Breast epithelium (tissue), 4 donors: ENCODE results near the gene ANGEL1. TPM values are rescaled to one million over a fixed set of nuclear protein-coding genes. Genes with fewer than 3 reads are reported as not detected.

Experiments
- DNase-seq, 2 donors: peaks; one replicate each; pipeline ENCODE4 v3.0.0-alpha.2; 2019; ENCODE audit warnings: low spot score in 2 of 2
- H3K27ac ChIP-seq, 2 donors: fragments of 200-600 bp; sonication (generic) in 1 of 2; one replicate each; pipeline ENCODE4 v1.5.1; 2016 to 2019; ENCODE audit warnings: mild to moderate bottlenecking in 1 of 2
- H3K27me3 ChIP-seq, 2 donors: fragments of 200-600 bp; sonication (generic) in 1 of 2; one replicate each; pipeline versions ENCODE4 v1.5.1 to v1.6.0; 2017 to 2019; ENCODE audit warnings: control low read depth in 1 of 2, mild to moderate bottlenecking in 1 of 2
- H3K36me3 ChIP-seq: fragments of 200-600 bp; one replicate; pipeline ENCODE4 v1.5.1; 2019
- H3K4me1 ChIP-seq, 2 donors: fragments of 200-600 bp; sonication (generic); one replicate each; pipeline ENCODE4 v1.5.1; 2016 to 2019; ENCODE audit warnings: control low read depth in 1 of 2
- H3K4me3 ChIP-seq, 3 donors: fragments of 200-600 bp; sonication (generic); 1 replicate in 2 of 3; 2 replicates in 1 of 3; pipeline ENCODE4 v1.5.1; 2016 to 2019; ENCODE audit warnings: mild to moderate bottlenecking in 3 of 3, moderate library complexity in 2 of 3
- H3K9me3 ChIP-seq, 2 donors: fragments of 200-600 bp; sonication (generic) in 1 of 2; one replicate each; pipeline ENCODE4 v1.5.1; 2016 to 2019; ENCODE audit warnings: control low read depth in 1 of 2
- CTCF ChIP-seq, 3 donors: fragments of 450-650 bp; IDR thresholded peaks; one replicate each; pipeline ENCODE4 v1.5.1; 2016 to 2017; ENCODE audit warnings: antibody characterized with exemption in 3 of 3, mild to moderate bottlenecking in 3 of 3, moderate library complexity in 3 of 3
- POLR2A ChIP-seq: fragments of 450-650 bp; IDR thresholded peaks from one replicate; pipeline ENCODE4 v1.6.1; 2016; ENCODE audit warnings: antibody characterized with exemption, mild to moderate bottlenecking, moderate library complexity
- POLR2AphosphoS5 ChIP-seq, 3 donors: sonication (generic); formaldehyde crosslinking; IDR thresholded peaks; one replicate each; pipeline ENCODE4 v1.6.1; 2017; ENCODE audit warnings: antibody characterized with exemption in 3 of 3
- intact Hi-C: fragments of 100-400 bp; cut with DNase I; formaldehyde crosslinking; loops from one replicate; pipeline ENCODE4 v1.15.1; 2023; ENCODE audit warnings: low total_unique reads
- total RNA-seq, 3 donors: library from RNA; depleted of rRNA; stranded (reverse); fragments of >200 nt; gene quantifications; one replicate each; pipeline ENCODE4 v1.1.0, GENCODE V29; 2016

ANGEL1 gene
- total RNA-seq, 3 donors from 2014 or later, result 18.6 to 30.5 (median 24.7) TPM

- Histone ChIP-seq H3K9me3 (no peaks in the 10 kb centered on the region), H3K27ac (no peak overlapping the region), H3K4me3 (no peak overlapping the region), H3K27me3 (no peaks in the 10 kb centered on the region), H3K36me3 (no peaks in the 10 kb centered on the region), H3K4me1 (no peaks in the 10 kb centered on the region)
- intact Hi-C loops, result no loop called here
- no peak for DNase-seq
- TF ChIP-seq CTCF (IDR thresholded peaks at IDR 0.05), result no peak
- no peak for TF ChIP-seq POLR2AphosphoS5 (IDR thresholded peaks at IDR 0.05)
- TF ChIP-seq POLR2A, result no peak
Observed at GRCh38 chr14:76848879-76849278, 36.2 kb upstream of the ANGEL1 start.

GRCh38 chr14:76846331-76847047 lies 33.8 kb upstream of the ANGEL1 start:
- no peaks in the 10 kb centered on the region for H3K36me3 ChIP-seq
- intact Hi-C loops, result no loop called here
- no peak for TF ChIP-seq CTCF (IDR thresholded peaks at IDR 0.05)
- no peak for TF ChIP-seq POLR2AphosphoS5 (IDR thresholded peaks at IDR 0.05)
- no peak for TF ChIP-seq POLR2A
- no peak for DNase-seq
- no peak overlapping the region for H3K27ac ChIP-seq
- no peak overlapping the region for H3K4me3 ChIP-seq
- no peaks in the 10 kb centered on the region for H3K27me3 ChIP-seq
- H3K4me1 ChIP-seq, result no peaks in the 10 kb centered on the region
- H3K9me3 ChIP-seq, result no peaks in the 10 kb centered on the region

- Histone ChIP-seq H3K4me3 (no peak overlapping the region), H3K4me1 (no peaks in the 10 kb centered on the region), H3K27me3 (no peaks in the 10 kb centered on the region), H3K27ac (peak overlapping the region; percentile 62 to 83), H3K36me3 (no peaks in the 10 kb centered on the region), H3K9me3 (no peaks in the 10 kb centered on the region)
- DNase-seq, result peak in 1 of 2 donors; percentile 60
- TF ChIP-seq POLR2AphosphoS5 (IDR thresholded peaks at IDR 0.05), result peak in 2 of 3 donors; percentile 44 to 50
- TF ChIP-seq POLR2A, result no peak
- peak; percentile 29 to 46 (median 33) for TF ChIP-seq CTCF (IDR thresholded peaks at IDR 0.05)
- intact Hi-C loops, result no loop called here
Observed at GRCh38 chr14:76844223-76844622, 31.5 kb upstream of the ANGEL1 start.

- no peaks in the 10 kb centered on the region for H3K9me3 ChIP-seq
- H3K4me3 ChIP-seq, result no peak overlapping the region
- no peaks in the 10 kb centered on the region for H3K4me1 ChIP-seq
- H3K27ac ChIP-seq, result no peak overlapping the region
- DNase-seq, result no peak
- intact Hi-C loops, result no loop called here
- H3K27me3 ChIP-seq, result no peaks in the 10 kb centered on the region
- TF ChIP-seq POLR2AphosphoS5 (IDR thresholded peaks at IDR 0.05) (no peak), CTCF (IDR thresholded peaks at IDR 0.05) (no peak), POLR2A (no peak)
- no peaks in the 10 kb centered on the region for H3K36me3 ChIP-seq
Observed at GRCh38 chr14:76842414-76842813, 29.7 kb upstream of the ANGEL1 start.

GRCh38 chr14:76837524-76837923 lies 24.8 kb upstream of the ANGEL1 start:
- Histone ChIP-seq H3K9me3 (no peaks in the 10 kb centered on the region), H3K4me1 (no peaks in the 10 kb centered on the region), H3K27ac (no peak overlapping the region), H3K27me3 (no peaks in the 10 kb centered on the region), H3K4me3 (no peak overlapping the region), H3K36me3 (no peaks in the 10 kb centered on the region)
- intact Hi-C loops, result no loop called here
- TF ChIP-seq POLR2A (no peak), CTCF (IDR thresholded peaks at IDR 0.05) (no peak), POLR2AphosphoS5 (IDR thresholded peaks at IDR 0.05) (no peak)
- no peak for DNase-seq
